Stomach (tissue), 9 donors: Measurements from ENCODE around the gene SLC26A1. TPM values are rescaled to one million over a fixed set of nuclear protein-coding genes. Genes with fewer than 3 reads are reported as not detected.

Source experiments
- DNase-seq, 2 donors: peaks; one replicate each; pipeline versions ENCODE4 v3.0.0 to v3.0.0-alpha.2; 2013 to 2019
- H3K27ac ChIP-seq, 5 donors: fragments of 200-600 bp in 4 of 5; sonication (generic) in 4 of 5; one replicate each; pipeline ENCODE4 v1.5.1; 2013 to 2019; ENCODE audit warnings: mild to moderate bottlenecking in 1 of 5, moderate library complexity in 1 of 5
- H3K27me3 ChIP-seq, 3 donors: fragments of 200-600 bp; sonication (generic); one replicate each; pipeline ENCODE4 v1.5.1; 2017 to 2019; ENCODE audit warnings: mixed run types in 1 of 3
- H3K36me3 ChIP-seq, 4 donors: fragments of 200-600 bp; sonication (generic); 1 replicate in 3 of 4; 2 replicates in 1 of 4; pipeline ENCODE4 v1.5.1; 2016 to 2019
- H3K4me1 ChIP-seq, 4 donors: fragments of 200-600 bp; sonication (generic); one replicate each; pipeline ENCODE4 v1.5.1; 2016 to 2019
- H3K4me3 ChIP-seq, 4 donors: fragments of 200-600 bp; sonication (generic) in 3 of 4; one replicate each; pipeline ENCODE4 v1.5.1; 2016 to 2019; ENCODE audit warnings: mild to moderate bottlenecking in 1 of 4
- H3K9me3 ChIP-seq, 4 donors: fragments of 200-600 bp; sonication (generic); one replicate each; pipeline ENCODE4 v1.5.1; 2016 to 2019
- EP300 ChIP-seq: sonication (generic); formaldehyde crosslinking; IDR thresholded peaks from one replicate; pipeline ENCODE4 v1.6.1; 2017; ENCODE audit warnings: antibody characterized with exemption
- POLR2A ChIP-seq, 4 donors: fragments of 450-650 bp; IDR thresholded peaks; one replicate each; pipeline ENCODE4 v1.6.1; 2016; ENCODE audit warnings: antibody characterized with exemption in 4 of 4, control low read depth in 2 of 4, mild to moderate bottlenecking in 1 of 4, moderate library complexity in 1 of 4
- POLR2AphosphoS5 ChIP-seq, 3 donors: sonication (generic); formaldehyde crosslinking; IDR thresholded peaks; one replicate each; pipeline ENCODE4 v1.6.1; 2016; ENCODE audit warnings: antibody characterized with exemption in 3 of 3
- WGBS, 5 donors: extraction: QIAGEN DNeasy Blood & Tissue Kit in 3 of 5; methylation state at CpG; one replicate each; pipeline versions ENCODE4 v1.1.5 to v1.1.7; 2013 to 2018; 5-methylcytosine and 5-hydroxymethylcytosine counted together
- intact Hi-C: fragments of 100-400 bp; cut with DNase I; formaldehyde crosslinking; loops from one replicate; pipeline ENCODE4 v1.15.1; 2023; ENCODE audit warnings: low total_unique reads
- polyA plus RNA-seq, 3 donors: library from polyadenylated mRNA; stranded (reverse); fragments of 200-250 nt; gene quantifications; one replicate each; pipeline ENCODE4 v1.2.3, GENCODE V29; 2013
- total RNA-seq, 5 donors: library from RNA; depleted of rRNA; stranded (reverse); fragments of >200 nt; gene quantifications; one replicate each; pipeline versions ENCODE4 v1.1.0 to v1.2.3, GENCODE V29; 2014 to 2016
- TF ChIP-seq, protein P1 (sequence below), 7 experiments: fragments of 450-650 bp in 4 of 7; fragments of 200-600 bp in 3 of 7; sonication (generic) in 3 of 7; IDR thresholded peaks; one replicate each; pipeline ENCODE4 v1.5.1; 2016 to 2019; ENCODE audit warnings: antibody characterized with exemption in 7 of 7, control low read depth in 2 of 7, mild to moderate bottlenecking in 1 of 7
- donor health status: healthy with polysubstance abuse.
- donor health status: Bipolar disorder and iron deficiency.
- donor health status: healthy.

The SLC26A1 gene
- total and polyA plus RNA-seq, 8 donors = 0.18 to 8.9 (median 3.5) TPM; not detected in 3

- Histone ChIP-seq H3K9me3 (no peaks in the 10 kb centered on the region), H3K27me3 (peaks cover 0 to 10% (median 0%) of the 10 kb centered on the region in 3 donors), H3K36me3 (peaks cover 25 to 84% (median 78%) of the 10 kb centered on the region in 4 donors), H3K27ac (no peak overlapping the region), H3K4me3 (no peak overlapping the region), H3K4me1 (peaks cover 11 to 14% (median 11%) of the 10 kb centered on the region in 4 donors)
- TF ChIP-seq, protein P1, sequence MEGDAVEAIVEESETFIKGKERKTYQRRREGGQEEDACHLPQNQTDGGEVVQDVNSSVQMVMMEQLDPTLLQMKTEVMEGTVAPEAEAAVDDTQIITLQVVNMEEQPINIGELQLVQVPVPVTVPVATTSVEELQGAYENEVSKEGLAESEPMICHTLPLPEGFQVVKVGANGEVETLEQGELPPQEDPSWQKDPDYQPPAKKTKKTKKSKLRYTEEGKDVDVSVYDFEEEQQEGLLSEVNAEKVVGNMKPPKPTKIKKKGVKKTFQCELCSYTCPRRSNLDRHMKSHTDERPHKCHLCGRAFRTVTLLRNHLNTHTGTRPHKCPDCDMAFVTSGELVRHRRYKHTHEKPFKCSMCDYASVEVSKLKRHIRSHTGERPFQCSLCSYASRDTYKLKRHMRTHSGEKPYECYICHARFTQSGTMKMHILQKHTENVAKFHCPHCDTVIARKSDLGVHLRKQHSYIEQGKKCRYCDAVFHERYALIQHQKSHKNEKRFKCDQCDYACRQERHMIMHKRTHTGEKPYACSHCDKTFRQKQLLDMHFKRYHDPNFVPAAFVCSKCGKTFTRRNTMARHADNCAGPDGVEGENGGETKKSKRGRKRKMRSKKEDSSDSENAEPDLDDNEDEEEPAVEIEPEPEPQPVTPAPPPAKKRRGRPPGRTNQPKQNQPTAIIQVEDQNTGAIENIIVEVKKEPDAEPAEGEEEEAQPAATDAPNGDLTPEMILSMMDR (IDR thresholded peaks at IDR 0.05) = no peak
- TF ChIP-seq POLR2A (IDR thresholded peaks at IDR 0.05) = no peak
- TF ChIP-seq POLR2AphosphoS5 (IDR thresholded peaks at IDR 0.05) = no peak
- no peak for TF ChIP-seq EP300
- intact Hi-C loops = no loop called here
- WGBS, 5 donors = 73 to 88% (median 86%) methylated on average over 8 to 39 of the region's 39 CpGs
- DNase-seq = no peak
Measured at GRCh38 chr4:963276-964225, 29.7 kb downstream of the SLC26A1 start.

DNA sequence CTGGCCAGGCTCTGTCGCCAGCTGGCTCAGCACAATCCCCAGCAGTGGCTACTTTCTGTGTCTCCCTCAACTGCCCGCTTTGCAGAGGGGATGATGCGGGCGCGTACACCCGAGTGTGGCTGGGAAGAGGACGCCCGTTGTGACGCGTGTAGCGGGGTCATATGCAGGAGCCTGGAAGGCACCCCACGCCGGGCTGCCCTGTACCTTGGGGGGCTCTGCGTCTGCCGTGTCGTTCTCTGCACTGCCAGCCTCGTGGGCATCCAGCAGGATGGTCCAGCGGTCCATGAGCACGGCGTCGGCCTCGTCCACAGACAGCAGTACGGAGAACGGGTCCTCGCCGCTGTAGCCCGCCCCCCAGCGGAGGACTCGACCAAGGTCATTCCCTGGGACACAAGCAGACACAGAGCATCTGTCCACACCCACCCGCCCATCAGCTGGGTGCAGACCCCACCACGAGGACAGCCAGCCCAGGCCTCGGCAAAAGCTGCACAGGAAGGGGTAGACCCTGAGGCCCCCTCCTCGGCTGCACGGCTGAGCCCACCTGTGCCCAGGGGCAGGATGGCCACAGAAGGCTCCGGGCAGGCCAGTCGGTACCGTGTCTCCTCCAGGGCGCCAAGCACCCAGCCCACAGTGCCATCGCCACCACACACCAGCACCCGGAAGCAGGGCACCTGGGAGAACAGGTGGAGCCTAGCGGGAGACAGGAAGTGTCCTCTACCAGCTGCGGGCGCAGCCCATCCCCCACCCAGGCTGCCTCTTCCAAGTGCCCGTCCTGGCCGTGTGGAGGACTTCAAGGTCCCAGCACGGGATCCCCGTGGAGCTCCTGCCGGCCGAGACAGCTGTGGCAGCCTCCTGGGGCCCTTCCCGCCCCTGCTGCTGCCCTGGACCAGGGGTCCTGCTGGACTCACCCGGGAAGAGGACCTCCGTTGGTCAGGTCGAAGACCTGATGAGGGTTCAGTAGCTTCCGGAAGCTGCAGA, 30.7 kb downstream of the SLC26A1 start:
- DNase-seq = peak in 1 of 2 donors; percentile 5
- intact Hi-C loops = no loop called here
- WGBS, 5 donors = 90 to 93% (median 91%) methylated on average over 41 to 54 of the region's 54 CpGs
- TF ChIP-seq, protein P1 (IDR thresholded peaks at IDR 0.05) = no peak
- no peak for TF ChIP-seq EP300
- no peak for TF ChIP-seq POLR2A (IDR thresholded peaks at IDR 0.05)
- no peak for TF ChIP-seq POLR2AphosphoS5 (IDR thresholded peaks at IDR 0.05)
- peaks cover 25 to 93% (median 88%) of the 10 kb centered on the region in 4 donors for H3K36me3 ChIP-seq
- H3K9me3 ChIP-seq = no peaks in the 10 kb centered on the region
- peaks cover 0 to under 1% (median 0%) of the 10 kb centered on the region in 3 donors for H3K27me3 ChIP-seq
- H3K4me1 ChIP-seq = peaks cover under 1 to 4% (median under 1%) of the 10 kb centered on the region in 4 donors
- H3K4me3 ChIP-seq = no peak overlapping the region
- H3K27ac ChIP-seq = no peak overlapping the region

- H3K4me1 ChIP-seq = no peaks in the 10 kb centered on the region
- TF ChIP-seq EP300 = no peak
- TF ChIP-seq POLR2A (IDR thresholded peaks at IDR 0.05) = no peak
- TF ChIP-seq, protein P1 (IDR thresholded peaks at IDR 0.05) = no peak
- TF ChIP-seq POLR2AphosphoS5 (IDR thresholded peaks at IDR 0.05) = no peak
- no peaks in the 10 kb centered on the region for H3K27me3 ChIP-seq
- 78 to 93% (median 87%) methylated on average over 13 to 52 of the region's 52 CpGs for WGBS, 5 donors
- intact Hi-C loops = no loop called here
- no peaks in the 10 kb centered on the region for H3K9me3 ChIP-seq
- no peak overlapping the region for H3K27ac ChIP-seq
- DNase-seq = peak in 1 of 2 donors; percentile 49
- H3K4me3 ChIP-seq = no peak overlapping the region
- H3K36me3 ChIP-seq = peaks cover 24 to 93% (median 88%) of the 10 kb centered on the region in 4 donors
Measured at GRCh38 chr4:961351-962230, 31.6 kb downstream of the SLC26A1 start.
